Measurements from ENCODE around the gene THRAP3. TPM values are rescaled to one million over a fixed set of nuclear protein-coding genes. Genes with fewer than 3 reads are reported as not detected.
A peak's percentile ranks its signal among the peaks of the same experiment; 100 is the strongest.

The THRAP3 gene
- total RNA-seq, 1 experiment from 2014 or later = 86.8 TPM

DNA sequence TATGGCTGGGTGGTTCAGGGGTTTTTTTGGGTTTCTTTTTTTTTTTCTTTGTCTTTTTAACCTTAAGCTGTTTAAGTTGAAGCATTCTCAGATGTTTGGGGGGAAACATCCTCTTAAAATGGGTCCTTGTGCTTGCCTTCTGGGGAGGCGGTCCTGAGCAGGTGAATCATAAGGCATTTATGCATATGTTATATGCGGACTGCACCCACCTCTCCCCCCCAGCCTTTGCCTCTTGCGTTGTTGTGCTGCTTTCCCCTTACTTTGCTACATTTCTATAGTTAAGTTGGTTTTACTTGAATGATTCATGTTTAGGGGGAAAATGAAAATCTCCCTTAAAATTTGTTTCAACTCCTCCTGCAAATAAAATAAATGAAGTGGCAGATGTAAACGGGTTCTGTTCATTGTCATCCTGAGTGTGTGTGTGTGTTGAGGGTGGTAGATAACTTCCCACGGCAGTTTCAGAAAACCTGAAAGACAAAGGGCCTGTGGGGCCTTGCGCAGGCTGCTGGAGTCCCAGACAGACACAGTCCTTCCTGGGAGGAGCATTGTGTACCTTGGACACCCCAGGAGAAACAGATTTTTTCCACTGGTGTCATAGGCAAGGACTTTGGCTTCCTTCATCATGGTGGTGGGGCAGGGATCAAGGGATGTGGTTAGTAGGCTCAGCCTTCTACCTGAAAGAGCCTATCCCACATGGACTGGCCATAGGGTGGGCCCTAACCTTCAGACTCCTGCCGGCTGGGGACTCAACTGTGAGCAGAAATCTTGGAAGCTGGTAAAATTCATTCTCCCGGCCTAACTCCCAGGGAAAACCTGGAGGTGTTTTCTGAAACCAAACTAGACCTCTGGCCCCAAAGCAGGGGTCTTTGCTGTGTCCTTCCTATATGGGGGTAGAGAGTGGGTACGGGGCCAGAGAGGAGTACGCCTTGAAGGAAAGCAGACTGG is 81.0 kb downstream of the THRAP3 start:
- ChIA-PET CTCF (no interaction called here), POLR2A (interaction anchor here (1.8 kb wide), 1 partner anchor 19 kb away, joined by 9 read pairs; the partner anchor contains the start of gene EVA1B)
- DNase-seq = no peak
- H3K9me3 Mint-ChIP-seq (ENCODE audit: unreplicated experiment) = no peaks in the 10 kb centered on the region
- TF ChIP-seq CTCF (IDR thresholded peaks at IDR 0.05; ENCODE audit: insufficient read depth in 1 of 2, low read depth in 1 of 2, low read length in 1 of 2, severe bottlenecking in 1 of 2, unreplicated experiment in 1 of 2) = no peak
- Histone ChIP-seq H3K9me3 (no peaks in the 10 kb centered on the region), H3K27me3 (replicated peaks; ENCODE audit: control insufficient read depth, insufficient read depth, low read length) (no peaks in the 10 kb centered on the region), H3K4me1 (peaks cover 10% of the 10 kb centered on the region), H3K36me3 (ENCODE audit: control insufficient read depth, insufficient read depth, low read length) (peaks cover 1% of the 10 kb centered on the region), H3K4me3 (ENCODE audit: low read depth, low read length) (no peak overlapping the region)
- BruUV-seq (replicated peaks) = no TSS peak
- H3K36me3 Mint-ChIP-seq (ENCODE audit: insufficient read depth, unreplicated experiment) = peaks cover 85% of the 10 kb centered on the region
- peak overlapping the region; percentile 46 for H3K27ac Mint-ChIP-seq (ENCODE audit: unreplicated experiment)
- H3K4me1 Mint-ChIP-seq (ENCODE audit: low read depth, unreplicated experiment) = peaks cover under 1% of the 10 kb centered on the region
- peak overlapping the region; percentile 82 for H3K4me3 Mint-ChIP-seq (ENCODE audit: unreplicated experiment)
- no peaks in the 10 kb centered on the region for H3K27me3 Mint-ChIP-seq (ENCODE audit: insufficient read depth, unreplicated experiment)
- intact Hi-C loops (cut with micrococcal nuclease; ENCODE audit: unreplicated experiment) = no loop called here

DNA sequence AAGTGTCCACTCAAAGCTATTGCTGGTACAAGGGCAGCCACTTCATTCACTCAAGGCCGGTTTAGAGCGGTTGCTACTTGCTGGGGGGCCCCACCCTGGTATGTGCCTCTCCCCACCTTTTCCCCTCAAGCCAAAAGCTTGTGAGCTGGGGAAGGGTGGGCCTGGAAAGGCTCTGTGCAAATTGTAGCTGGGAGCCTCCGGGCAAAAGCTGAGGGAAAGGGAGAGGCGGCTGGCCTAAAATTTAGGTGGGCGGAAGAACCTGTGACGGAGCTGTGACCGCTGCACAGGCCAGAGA is 81.6 kb downstream of the THRAP3 start:
- DNase-seq = no peak
- POLR2A ChIA-PET = interaction anchor here (0.6 to 1.8 kb wide), 4 partner anchors 14 to 82 kb away, joined by 3 to 9 read pairs (median 3); partner anchors contain the start of gene EVA1B
- Mint-ChIP-seq H3K9me3 (ENCODE audit: unreplicated experiment) (no peaks in the 10 kb centered on the region), H3K4me3 (ENCODE audit: unreplicated experiment) (peak overlapping the region; percentile 82), H3K36me3 (ENCODE audit: insufficient read depth, unreplicated experiment) (peaks cover 79% of the 10 kb centered on the region), H3K4me1 (ENCODE audit: low read depth, unreplicated experiment) (no peaks in the 10 kb centered on the region), H3K27ac (ENCODE audit: unreplicated experiment) (peak overlapping the region; percentile 46), H3K27me3 (ENCODE audit: insufficient read depth, unreplicated experiment) (no peaks in the 10 kb centered on the region)
- Histone ChIP-seq H3K27me3 (replicated peaks; ENCODE audit: control insufficient read depth, insufficient read depth, low read length) (no peaks in the 10 kb centered on the region), H3K36me3 (ENCODE audit: control insufficient read depth, insufficient read depth, low read length) (peaks cover 1% of the 10 kb centered on the region), H3K4me1 (peaks cover 10% of the 10 kb centered on the region), H3K4me3 (ENCODE audit: low read depth, low read length) (peak overlapping the region; percentile 53; the same call in 1 of the 2 replicates), H3K9me3 (no peaks in the 10 kb centered on the region)
- no TSS peak for BruUV-seq (replicated peaks)
- TF ChIP-seq CTCF (IDR thresholded peaks at IDR 0.05; ENCODE audit: insufficient read depth in 1 of 2, low read depth in 1 of 2, low read length in 1 of 2, severe bottlenecking in 1 of 2, unreplicated experiment in 1 of 2) = no peak
- intact Hi-C loops (cut with micrococcal nuclease; ENCODE audit: unreplicated experiment) = loop anchor here (1.0 kb wide), 1 partner anchor 115 kb away; no protein-coding TSS in a partner anchor
- CTCF ChIA-PET = interaction anchor here (0.6 kb wide), 1 partner anchor 74 kb away, joined by 9 read pairs; no protein-coding TSS in a partner anchor

DNA sequence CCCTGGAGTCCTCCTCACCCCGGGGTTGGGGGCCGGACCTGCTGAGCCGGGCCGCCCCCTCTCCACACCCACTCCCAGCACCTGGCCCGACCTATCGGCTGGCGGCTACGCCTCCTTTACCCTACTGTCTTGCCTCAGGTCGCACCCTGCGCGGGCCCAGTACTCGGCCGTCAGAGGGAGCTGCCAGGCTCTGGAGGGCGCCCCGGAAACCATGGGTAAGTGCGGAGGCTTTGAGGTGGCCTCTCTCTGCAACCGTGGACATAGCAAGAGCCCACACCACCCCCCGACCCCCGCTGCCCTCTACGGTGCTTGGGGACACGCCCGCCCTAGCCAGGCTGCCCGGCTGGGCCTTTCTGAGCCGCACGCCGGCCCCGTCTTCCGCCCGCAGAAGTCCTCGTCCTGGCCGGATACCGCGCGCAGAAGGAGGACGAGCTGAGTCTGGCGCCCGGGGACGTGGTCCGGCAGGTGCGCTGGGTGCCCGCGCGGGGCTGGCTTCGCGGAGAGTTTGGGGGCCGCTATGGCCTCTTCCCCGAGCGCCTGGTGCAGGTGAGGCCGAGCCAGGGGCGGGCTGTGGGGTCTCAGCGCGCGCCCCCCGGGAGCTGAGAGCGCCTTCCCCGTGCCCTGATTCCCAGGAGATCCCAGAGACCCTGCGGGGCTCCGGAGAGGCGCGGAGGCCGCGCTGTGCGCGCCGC is 82.1 kb downstream of the THRAP3 start, which contains the start of gene SH3D21:
Gene SH3D21, plus strand, starts transcription at position 159 of the 692 bp plus-strand sequence. Its CDS starts 53 bp downstream, at position 212.
- peak; percentile 84 to 86 for DNase-seq
- intact Hi-C loops (cut with micrococcal nuclease; ENCODE audit: unreplicated experiment) = loop anchor here (1.0 kb wide), 1 partner anchor 115 kb away; no protein-coding TSS in a partner anchor
- H3K36me3 ChIP-seq (ENCODE audit: control insufficient read depth, insufficient read depth, low read length) = peaks cover 1% of the 10 kb centered on the region
- Mint-ChIP-seq H3K4me3 (ENCODE audit: unreplicated experiment) (peak within 1 kb of the TSS; percentile 82), H3K36me3 (ENCODE audit: insufficient read depth, unreplicated experiment) (peaks cover 74% of the 10 kb centered on the region), H3K9me3 (ENCODE audit: unreplicated experiment) (no peaks in the 10 kb centered on the region), H3K4me1 (ENCODE audit: low read depth, unreplicated experiment) (no peaks in the 10 kb centered on the region), H3K27ac (ENCODE audit: unreplicated experiment) (peak within 1 kb of the TSS; percentile 46), H3K27me3 (ENCODE audit: insufficient read depth, unreplicated experiment) (no peaks in the 10 kb centered on the region)
- no peaks in the 10 kb centered on the region for H3K27me3 ChIP-seq (replicated peaks; ENCODE audit: control insufficient read depth, insufficient read depth, low read length)
- H3K4me3 ChIP-seq (ENCODE audit: low read depth, low read length) = peak within 1 kb of the TSS; percentile 53
- no TSS peak for BruUV-seq (replicated peaks)
- ChIA-PET POLR2A (interaction anchor here (0.6 to 1.8 kb wide), 5 partner anchors 14 to 83 kb away, joined by 3 to 9 read pairs (median 3); partner anchors contain the start of gene EVA1B), CTCF (interaction anchor here (0.6 to 0.8 kb wide), 3 partner anchors 25 to 79 kb away, joined by 3 to 9 read pairs (median 3); no protein-coding TSS in a partner anchor)
- peaks cover 10% of the 10 kb centered on the region for H3K4me1 ChIP-seq
- no peaks in the 10 kb centered on the region for H3K9me3 ChIP-seq
- TF ChIP-seq CTCF (IDR thresholded peaks at IDR 0.05; ENCODE audit: insufficient read depth in 1 of 2, low read depth in 1 of 2, low read length in 1 of 2, severe bottlenecking in 1 of 2, unreplicated experiment in 1 of 2) = peak in 1 of 2 experiments; percentile 37

Data from Caco-2 (cell line).